Progenitor cell of endocrine pancreas (in vitro differentiated cells): ENCODE measurements around the gene PDK4. TPM values are rescaled to one million over a fixed set of nuclear protein-coding genes. Genes with fewer than 3 reads are reported as not detected.

Experiments used
- DNase-seq: peaks from one replicate; pipeline ENCODE4 v3.0.0; 2021; ENCODE audit warnings: low spot score; ENCODE audit not compliant: unreplicated experiment
- H3K27ac Mint-ChIP-seq: 2 replicates; pipeline ENCODE4 v1.8.0; 2021; ENCODE audit warnings: mild to moderate bottlenecking, moderate library complexity, mixed read lengths
- H3K27me3 Mint-ChIP-seq: 2 replicates; pipeline ENCODE4 v1.8.0; 2021; ENCODE audit warnings: mixed read lengths
- H3K36me3 Mint-ChIP-seq: 2 replicates; pipeline ENCODE4 v1.8.0; 2022; ENCODE audit warnings: mixed read lengths; ENCODE audit not compliant: insufficient read depth
- H3K4me1 Mint-ChIP-seq: 2 replicates; pipeline ENCODE4 v1.8.0; 2021; ENCODE audit warnings: low read depth, mixed read lengths
- H3K4me3 Mint-ChIP-seq: 2 replicates; pipeline ENCODE4 v1.8.0; 2021; ENCODE audit warnings: low read depth, mild to moderate bottlenecking, moderate library complexity, mixed read lengths
- H3K9me3 Mint-ChIP-seq: 2 replicates; pipeline ENCODE4 v1.8.0; 2021; ENCODE audit warnings: low read depth, mixed read lengths
- CTCF ChIP-seq: fragments of 200-600 bp; sonication (generic); IDR thresholded peaks from one replicate; pipeline ENCODE4 v1.5.0; 2021; ENCODE audit warnings: antibody characterized with exemption, mild to moderate bottlenecking; ENCODE audit not compliant: unreplicated experiment
- total RNA-seq: library from RNA; stranded (reverse); gene quantifications from 2 replicates; pipeline ENCODE4 v1.2.1, GENCODE V29; 2021

PDK4 gene
- total RNA-seq, 1 donor from 2014 or later: 29.1 TPM

GRCh38 chr7:95630702-95631458 lies 34.6 kb upstream of the PDK4 start:
- TF ChIP-seq CTCF: no peak
- Mint-ChIP-seq H3K27ac (no peak overlapping the region), H3K27me3 (no peaks in the 10 kb centered on the region), H3K36me3 (no peaks in the 10 kb centered on the region), H3K4me3 (no peak overlapping the region), H3K9me3 (no peaks in the 10 kb centered on the region), H3K4me1 (peaks cover 11% of the 10 kb centered on the region)
- DNase-seq: no peak

GRCh38 chr7:95628831-95629439 lies 32.6 kb upstream of the PDK4 start:
- H3K36me3 Mint-ChIP-seq: no peaks in the 10 kb centered on the region
- peaks cover 11% of the 10 kb centered on the region for H3K4me1 Mint-ChIP-seq
- no peaks in the 10 kb centered on the region for H3K27me3 Mint-ChIP-seq
- H3K9me3 Mint-ChIP-seq: no peaks in the 10 kb centered on the region
- TF ChIP-seq CTCF: no peak
- H3K27ac Mint-ChIP-seq: peak overlapping the region; percentile 11
- DNase-seq: no peak
- H3K4me3 Mint-ChIP-seq: no peak overlapping the region

- no peak for TF ChIP-seq CTCF
- no peak overlapping the region for H3K4me3 Mint-ChIP-seq
- H3K27me3 Mint-ChIP-seq: no peaks in the 10 kb centered on the region
- no peak for DNase-seq
- H3K36me3 Mint-ChIP-seq: no peaks in the 10 kb centered on the region
- no peak overlapping the region for H3K27ac Mint-ChIP-seq
- H3K4me1 Mint-ChIP-seq: peaks cover 17% of the 10 kb centered on the region
- no peaks in the 10 kb centered on the region for H3K9me3 Mint-ChIP-seq
Measured at GRCh38 chr7:95623788-95624187, 27.5 kb upstream of the PDK4 start.

GRCh38 chr7:95622859-95623258 lies 26.5 kb upstream of the PDK4 start:
- Mint-ChIP-seq H3K36me3 (no peaks in the 10 kb centered on the region), H3K27ac (no peak overlapping the region), H3K27me3 (no peaks in the 10 kb centered on the region), H3K4me1 (peaks cover 16% of the 10 kb centered on the region), H3K4me3 (no peak overlapping the region), H3K9me3 (no peaks in the 10 kb centered on the region)
- DNase-seq: no peak
- TF ChIP-seq CTCF: no peak

- Mint-ChIP-seq H3K4me3 (no peak overlapping the region), H3K4me1 (peaks cover 16% of the 10 kb centered on the region), H3K27me3 (no peaks in the 10 kb centered on the region), H3K9me3 (peaks cover 6% of the 10 kb centered on the region), H3K27ac (peak overlapping the region; percentile 4), H3K36me3 (no peaks in the 10 kb centered on the region)
- TF ChIP-seq CTCF: no peak
- DNase-seq: no peak
Measured at GRCh38 chr7:95622001-95622549, 25.8 kb upstream of the PDK4 start.
